Right atrium auricular region (tissue), 2 donors: ENCODE measurements around the gene XYLB. TPM values are rescaled to one million over a fixed set of nuclear protein-coding genes. Genes with fewer than 3 reads are reported as not detected.

ENCODE experiments used
- DNase-seq: peaks from one replicate; pipeline ENCODE4 v3.0.0-alpha.2; 2019; ENCODE audit warnings: low spot score
- H3K27ac ChIP-seq, 2 donors: fragments of 200-600 bp; sonication (generic); 1 replicate in 1 of 2; 2 replicates in 1 of 2; pipeline ENCODE4 v1.5.1; 2016 to 2019
- H3K27me3 ChIP-seq, 2 donors: fragments of 200-600 bp; sonication (generic); one replicate each; pipeline versions ENCODE4 v1.5.1 to v1.6.0; 2017 to 2019
- H3K36me3 ChIP-seq: fragments of 200-600 bp; sonication (generic); one replicate; pipeline ENCODE4 v1.5.1; 2016
- H3K4me1 ChIP-seq, 2 donors: fragments of 200-600 bp; sonication (generic); one replicate each; pipeline versions ENCODE4 v1.5.1 to v1.6.0; 2017 to 2019
- H3K4me3 ChIP-seq, 2 donors: fragments of 200-600 bp; sonication (generic); 1 replicate in 1 of 2; 2 replicates in 1 of 2; pipeline ENCODE4 v1.5.1; 2017 to 2019; ENCODE audit warnings: mild to moderate bottlenecking in 1 of 2, moderate library complexity in 1 of 2
- H3K9me3 ChIP-seq, 2 donors: fragments of 200-600 bp; sonication (generic); one replicate each; pipeline ENCODE4 v1.5.1; 2019
- CTCF ChIP-seq, 2 donors: fragments of 200-600 bp; sonication (generic); IDR thresholded peaks; one replicate each; pipeline ENCODE4 v1.5.1; 2019; ENCODE audit warnings: antibody characterized with exemption in 2 of 2
- total RNA-seq, 2 donors: library from RNA; depleted of rRNA; stranded (reverse); fragments of >200 nt; gene quantifications; one replicate each; pipeline ENCODE4 v1.1.0, GENCODE V29; 2016

Gene XYLB
- total RNA-seq, 2 donors from 2014 or later = 0.70 to 0.79 TPM

- H3K9me3 ChIP-seq = no peaks in the 10 kb centered on the region
- H3K4me3 ChIP-seq = no peak overlapping the region
- no peak overlapping the region for H3K27ac ChIP-seq
- TF ChIP-seq CTCF (IDR thresholded peaks at IDR 0.05) = no peak
- no peaks in the 10 kb centered on the region for H3K27me3 ChIP-seq
- no peaks in the 10 kb centered on the region for H3K36me3 ChIP-seq
- H3K4me1 ChIP-seq = no peaks in the 10 kb centered on the region
- DNase-seq = no peak
These were observed 23.6 kb downstream of the XYLB start for GRCh38 chr3:38370149-38370548.

- H3K36me3 ChIP-seq = no peaks in the 10 kb centered on the region
- no peak for DNase-seq
- no peak for TF ChIP-seq CTCF (IDR thresholded peaks at IDR 0.05)
These were observed 24.3 kb downstream of the XYLB start for GRCh38 chr3:38370861-38371260.

GRCh38 chr3:38371541-38372213, 25.1 kb downstream of the XYLB start:
- no peak for TF ChIP-seq CTCF (IDR thresholded peaks at IDR 0.05)
- H3K27me3 ChIP-seq = no peaks in the 10 kb centered on the region

More at GRCh38 chr3:38370861-38371260, 24.3 kb downstream of the XYLB start:
- Histone ChIP-seq H3K9me3 (no peaks in the 10 kb centered on the region), H3K4me1 (no peaks in the 10 kb centered on the region), H3K27me3 (no peaks in the 10 kb centered on the region), H3K4me3 (no peak overlapping the region), H3K27ac (no peak overlapping the region)

GRCh38 chr3:38372214-38372601, 25.6 kb downstream of the XYLB start:
- no peak overlapping the region for H3K27ac ChIP-seq
- no peaks in the 10 kb centered on the region for H3K4me1 ChIP-seq
- H3K36me3 ChIP-seq = peaks cover 3% of the 10 kb centered on the region
- no peaks in the 10 kb centered on the region for H3K9me3 ChIP-seq
- no peak for TF ChIP-seq CTCF (IDR thresholded peaks at IDR 0.05)
- no peak for DNase-seq
- no peaks in the 10 kb centered on the region for H3K27me3 ChIP-seq
- H3K4me3 ChIP-seq = no peak overlapping the region

More at GRCh38 chr3:38371541-38372213, 25.1 kb downstream of the XYLB start:
- no peak overlapping the region for H3K4me3 ChIP-seq
- H3K4me1 ChIP-seq = no peaks in the 10 kb centered on the region
- H3K36me3 ChIP-seq = peaks cover 3% of the 10 kb centered on the region
- H3K9me3 ChIP-seq = no peaks in the 10 kb centered on the region
- H3K27ac ChIP-seq = no peak overlapping the region
- no peak for DNase-seq

GRCh38 chr3:38374221-38374620, 27.6 kb downstream of the XYLB start:
- no peak for TF ChIP-seq CTCF (IDR thresholded peaks at IDR 0.05)
- Histone ChIP-seq H3K4me3 (no peak overlapping the region), H3K27me3 (no peaks in the 10 kb centered on the region), H3K4me1 (no peaks in the 10 kb centered on the region), H3K27ac (no peak overlapping the region), H3K9me3 (no peaks in the 10 kb centered on the region), H3K36me3 (peaks cover 3% of the 10 kb centered on the region)
- DNase-seq = no peak

- DNase-seq = no peak
- Histone ChIP-seq H3K4me3 (no peak overlapping the region), H3K4me1 (no peaks in the 10 kb centered on the region), H3K36me3 (peaks cover 3% of the 10 kb centered on the region), H3K27me3 (no peaks in the 10 kb centered on the region), H3K27ac (no peak overlapping the region), H3K9me3 (no peaks in the 10 kb centered on the region)
- no peak for TF ChIP-seq CTCF (IDR thresholded peaks at IDR 0.05)
These were observed 28.5 kb downstream of the XYLB start for GRCh38 chr3:38375072-38375471.
